Right lobe of liver (tissue), 4 donors: ENCODE data around the gene UQCR11.

Experiments used
- POLR2A ChIP-seq: fragments of 450-650 bp; IDR thresholded peaks from one replicate; pipeline ENCODE4 v1.6.1; 2017; ENCODE audit warnings: antibody characterized with exemption, mild to moderate bottlenecking
- TF ChIP-seq, protein P1 (sequence below), 4 donors: fragments of 200-600 bp in 3 of 4; fragments of 450-650 bp in 1 of 4; IDR thresholded peaks; one replicate each; pipeline versions ENCODE4 v1.5.1 to v1.8.0; 2016 to 2022; ENCODE audit warnings: antibody characterized with exemption in 4 of 4, mild to moderate bottlenecking in 2 of 4
- donor health status: DM: no; HTN: no; CAD: no.
- donor health status: DM: no; HTN: no; CAD: no.
- donor health status: DM: no; HTN: yes; CAD: no.

DNA sequence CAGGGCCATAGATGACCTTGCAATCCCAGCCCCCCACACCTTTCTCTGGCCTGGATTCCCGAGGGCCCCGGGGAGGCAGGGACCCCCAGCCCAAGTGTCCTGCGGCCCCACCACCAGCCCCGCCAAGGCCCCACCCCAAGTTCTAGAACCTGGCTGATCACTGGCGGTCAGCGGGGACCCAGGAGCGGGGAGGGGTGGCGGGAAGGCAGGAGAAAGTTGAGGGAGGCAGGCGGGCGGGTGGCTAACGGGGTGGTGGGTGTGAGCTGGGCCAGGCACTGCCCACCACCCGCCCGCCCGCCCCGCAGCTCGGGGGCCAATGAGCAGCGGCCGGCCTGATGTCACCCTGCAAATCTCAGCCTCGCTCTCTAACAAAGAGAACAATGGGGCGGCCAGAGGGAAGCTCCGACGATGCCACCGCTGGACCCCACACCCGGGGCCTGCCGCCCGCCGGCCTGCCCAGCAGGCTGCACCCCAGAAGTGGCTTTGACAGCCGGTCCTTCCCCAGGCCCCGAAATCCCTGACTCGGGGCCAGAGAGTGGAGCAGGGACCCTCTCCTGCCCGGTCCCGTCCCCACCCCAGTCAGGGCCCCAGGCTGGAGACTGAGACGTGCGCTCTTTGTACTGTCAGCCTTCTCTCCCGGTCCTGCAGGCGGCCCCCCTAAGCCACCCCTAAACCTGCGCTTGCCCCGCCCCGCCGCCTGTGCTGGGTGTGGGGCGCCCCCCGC lies 38.7 kb downstream of the UQCR11 start:
- TF ChIP-seq, protein P1, sequence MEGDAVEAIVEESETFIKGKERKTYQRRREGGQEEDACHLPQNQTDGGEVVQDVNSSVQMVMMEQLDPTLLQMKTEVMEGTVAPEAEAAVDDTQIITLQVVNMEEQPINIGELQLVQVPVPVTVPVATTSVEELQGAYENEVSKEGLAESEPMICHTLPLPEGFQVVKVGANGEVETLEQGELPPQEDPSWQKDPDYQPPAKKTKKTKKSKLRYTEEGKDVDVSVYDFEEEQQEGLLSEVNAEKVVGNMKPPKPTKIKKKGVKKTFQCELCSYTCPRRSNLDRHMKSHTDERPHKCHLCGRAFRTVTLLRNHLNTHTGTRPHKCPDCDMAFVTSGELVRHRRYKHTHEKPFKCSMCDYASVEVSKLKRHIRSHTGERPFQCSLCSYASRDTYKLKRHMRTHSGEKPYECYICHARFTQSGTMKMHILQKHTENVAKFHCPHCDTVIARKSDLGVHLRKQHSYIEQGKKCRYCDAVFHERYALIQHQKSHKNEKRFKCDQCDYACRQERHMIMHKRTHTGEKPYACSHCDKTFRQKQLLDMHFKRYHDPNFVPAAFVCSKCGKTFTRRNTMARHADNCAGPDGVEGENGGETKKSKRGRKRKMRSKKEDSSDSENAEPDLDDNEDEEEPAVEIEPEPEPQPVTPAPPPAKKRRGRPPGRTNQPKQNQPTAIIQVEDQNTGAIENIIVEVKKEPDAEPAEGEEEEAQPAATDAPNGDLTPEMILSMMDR (IDR thresholded peaks at IDR 0.05): no peak
- peak; percentile 20 for TF ChIP-seq POLR2A
